Natural killer cell (primary cell): Measurements from ENCODE around the gene PDCD1LG2. TPM values are rescaled to one million over a fixed set of nuclear protein-coding genes. Genes with fewer than 3 reads are reported as not detected.
A peak's percentile ranks its signal among the peaks of the same experiment; 100 is the strongest.

Experiments
- ATAC-seq, 3 donors: fragments of 150-1000 bp in 2 of 3; fragments of 200-7000 bp in 1 of 3; cut with Tn5 transposase; 1 replicate in 1 of 3; 2 replicates in 2 of 3; pipeline ENCODE4 v1.10.0; 2021; ENCODE audit warnings: mild to moderate bottlenecking in 2 of 3, moderate library complexity in 2 of 3
- DNase-seq, 2 donors: peaks; one replicate each; pipeline versions ENCODE4 v3.0.0 to v3.0.0-alpha.2; 2013 to 2021; ENCODE audit warnings: mixed read lengths in 1 of 2
- H3K27ac ChIP-seq: one replicate; pipeline ENCODE4 v1.5.1; 2013; ENCODE audit warnings: mild to moderate bottlenecking, low read length
- H3K27me3 ChIP-seq: one replicate; pipeline ENCODE4 v1.6.1; 2013; ENCODE audit warnings: low read length; ENCODE audit not compliant: control insufficient read depth, insufficient read depth
- H3K36me3 ChIP-seq: one replicate; pipeline ENCODE4 v1.6.1; 2013; ENCODE audit warnings: low read length; ENCODE audit not compliant: control insufficient read depth, insufficient read depth
- H3K4me1 ChIP-seq: one replicate; pipeline ENCODE4 v1.6.1; 2013; ENCODE audit warnings: low read length; ENCODE audit not compliant: control insufficient read depth, insufficient read depth
- H3K4me3 ChIP-seq: one replicate; pipeline ENCODE4 v1.5.1; 2013; ENCODE audit warnings: low read length
- H3K9me3 ChIP-seq: one replicate; pipeline ENCODE4 v1.6.1; 2013; ENCODE audit warnings: low read length; ENCODE audit not compliant: control insufficient read depth, insufficient read depth
- H3K27ac Mint-ChIP-seq, 2 donors: one replicate each; pipeline ENCODE4 v1.8.0; 2022; ENCODE audit warnings: mild to moderate bottlenecking in 2 of 2, mixed read lengths in 2 of 2, moderate library complexity in 1 of 2
- H3K27me3 Mint-ChIP-seq, 2 donors: one replicate each; pipeline ENCODE4 v1.8.0; 2022; ENCODE audit warnings: low read depth in 2 of 2, mixed read lengths in 2 of 2
- H3K36me3 Mint-ChIP-seq: one replicate; pipeline ENCODE4 v1.8.0; 2022; ENCODE audit warnings: mixed read lengths
- H3K4me1 Mint-ChIP-seq, 2 donors: one replicate each; pipeline ENCODE4 v1.8.0; 2022; ENCODE audit warnings: mixed read lengths in 2 of 2
- H3K4me3 Mint-ChIP-seq: one replicate; pipeline ENCODE4 v1.8.0; 2022; ENCODE audit warnings: mild to moderate bottlenecking, moderate library complexity, mixed read lengths
- H3K9me3 Mint-ChIP-seq, 2 donors: one replicate each; pipeline ENCODE4 v1.8.0; 2022; ENCODE audit warnings: mixed read lengths in 2 of 2
- CTCF ChIP-seq: fragments of 200-600 bp; IDR thresholded peaks from one replicate; pipeline ENCODE4 v1.8.0; 2022; ENCODE audit warnings: antibody characterized with exemption
- WGBS: methylation state at CpG from one replicate; pipeline ENCODE4 v1.1.7; 2013; ENCODE audit warnings: missing lambda C conversion rate; ENCODE audit not compliant: insufficient coverage; 5-methylcytosine and 5-hydroxymethylcytosine counted together
- intact Hi-C: fragments of 100-400 bp; cut with micrococcal nuclease; formaldehyde crosslinking; loops from one replicate; pipeline ENCODE4 v1.14.2; 2022
- total RNA-seq, 4 donors: library from RNA; stranded (reverse); fragments of 120-200 nt in 1 of 4; gene quantifications; one replicate each; pipeline versions ENCODE4 v1.2.3 to v1.2.4, GENCODE V29; 2013 to 2022

The PDCD1LG2 gene
- total RNA-seq, 3 donors from 2014 or later (not counting 1 experiment from before 2014, with no cell fraction given), result 0.14 to 1.2 (median 0.16) TPM

GRCh38 chr9:5502553-5502952, 7.8 kb upstream of the PDCD1LG2 start:
- H3K27ac ChIP-seq, result no peak overlapping the region
- no peak overlapping the region for H3K4me3 ChIP-seq
- Mint-ChIP-seq H3K27ac (no peak overlapping the region), H3K36me3 (no peaks in the 10 kb centered on the region), H3K4me3 (no peak overlapping the region), H3K9me3 (peaks cover 0 to 2% of the 10 kb centered on the region in 2 donors), H3K27me3 (peaks cover 14 to 35% of the 10 kb centered on the region in 2 donors), H3K4me1 (peaks cover 13 to 14% of the 10 kb centered on the region in 2 donors)
- H3K27me3 ChIP-seq, result no peaks in the 10 kb centered on the region
- H3K36me3 ChIP-seq, result no peaks in the 10 kb centered on the region
- no peaks in the 10 kb centered on the region for H3K9me3 ChIP-seq
- DNase-seq (no peak), ATAC-seq (no peak)
- intact Hi-C loops, result no loop called here
- TF ChIP-seq CTCF, result no peak
- H3K4me1 ChIP-seq, result peaks cover 13% of the 10 kb centered on the region
- WGBS, result 96% methylated on average over 6 of the region's 6 CpGs

GRCh38 chr9:5509573-5509972, 758 bp upstream of the PDCD1LG2 start:
- no peak for TF ChIP-seq CTCF
- Mint-ChIP-seq H3K4me1 (peaks cover 0 to 7% of the 10 kb centered on the region in 2 donors), H3K27me3 (peaks cover 4 to 17% of the 10 kb centered on the region in 2 donors), H3K9me3 (peaks cover 0 to 2% of the 10 kb centered on the region in 2 donors), H3K4me3 (no peak overlapping the region), H3K27ac (peak overlapping the region in 1 of 2 donors; percentile 22), H3K36me3 (no peaks in the 10 kb centered on the region)
- 91% methylated on average over 2 of the region's 2 CpGs for WGBS
- no peaks in the 10 kb centered on the region for H3K9me3 ChIP-seq
- H3K36me3 ChIP-seq, result no peaks in the 10 kb centered on the region
- intact Hi-C loops, result no loop called here
- ATAC-seq, result no peak
- H3K27me3 ChIP-seq, result no peaks in the 10 kb centered on the region
- DNase-seq, result no peak
- H3K27ac ChIP-seq, result no peak overlapping the region
- no peak overlapping the region for H3K4me3 ChIP-seq
- no peaks in the 10 kb centered on the region for H3K4me1 ChIP-seq

- DNase-seq (no peak), ATAC-seq (no peak)
- Mint-ChIP-seq H3K9me3 (no peaks in the 10 kb centered on the region), H3K4me1 (peaks cover 0 to 7% of the 10 kb centered on the region in 2 donors), H3K27me3 (peaks cover 0 to 4% of the 10 kb centered on the region in 2 donors), H3K4me3 (no peak overlapping the region), H3K27ac (no peak overlapping the region), H3K36me3 (no peaks in the 10 kb centered on the region)
- no peak overlapping the region for H3K4me3 ChIP-seq
- H3K4me1 ChIP-seq, result no peaks in the 10 kb centered on the region
- intact Hi-C loops, result no loop called here
- no peaks in the 10 kb centered on the region for H3K9me3 ChIP-seq
- no peak overlapping the region for H3K27ac ChIP-seq
- H3K27me3 ChIP-seq, result no peaks in the 10 kb centered on the region
- WGBS, result 90% methylated on average over 3 of the region's 3 CpGs
- TF ChIP-seq CTCF, result no peak
- no peaks in the 10 kb centered on the region for H3K36me3 ChIP-seq
These were observed 658 bp downstream of the PDCD1LG2 start for GRCh38 chr9:5510989-5511388.

GRCh38 chr9:5511476-5511875, 1.1 kb downstream of the PDCD1LG2 start:
- H3K27ac ChIP-seq, result no peak overlapping the region
- no peaks in the 10 kb centered on the region for H3K4me1 ChIP-seq
- no peak for TF ChIP-seq CTCF
- no peaks in the 10 kb centered on the region for H3K36me3 Mint-ChIP-seq
- H3K36me3 ChIP-seq, result no peaks in the 10 kb centered on the region
- no peaks in the 10 kb centered on the region for H3K27me3 Mint-ChIP-seq
- no peak overlapping the region for H3K4me3 ChIP-seq
- H3K4me1 Mint-ChIP-seq, result peaks cover 0 to 7% of the 10 kb centered on the region in 2 donors
- no peaks in the 10 kb centered on the region for H3K27me3 ChIP-seq
- no peaks in the 10 kb centered on the region for H3K9me3 ChIP-seq
- H3K27ac Mint-ChIP-seq, result no peak overlapping the region
- no peaks in the 10 kb centered on the region for H3K9me3 Mint-ChIP-seq
- no peak for DNase-seq
- intact Hi-C loops, result no loop called here
- WGBS, result 100% methylated on average over 1 of the region's 1 CpG
- H3K4me3 Mint-ChIP-seq, result no peak overlapping the region
- no peak for ATAC-seq
